Neural progenitor cell (in vitro differentiated cells): Measurements from ENCODE around the gene GPR39.

Source experiments
- EZH2 ChIP-seq: fragments of 200-600 bp; sonication (generic); IDR thresholded peaks from 2 replicates; pipeline ENCODE4 v1.6.1; 2017; ENCODE audit warnings: antibody characterized with exemption, mild to moderate bottlenecking, moderate library complexity
- EZH2phosphoT487 ChIP-seq: fragments of 200-600 bp; sonication (generic); IDR thresholded peaks from 2 replicates; pipeline ENCODE4 v1.6.1; 2017; ENCODE audit warnings: antibody characterized with exemption
- TF ChIP-seq, protein P1 (sequence below): fragments of 200-600 bp; sonication (generic); IDR thresholded peaks from 2 replicates; pipeline ENCODE4 v1.5.1; 2017; ENCODE audit warnings: antibody characterized with exemption, mild to moderate bottlenecking

DNA sequence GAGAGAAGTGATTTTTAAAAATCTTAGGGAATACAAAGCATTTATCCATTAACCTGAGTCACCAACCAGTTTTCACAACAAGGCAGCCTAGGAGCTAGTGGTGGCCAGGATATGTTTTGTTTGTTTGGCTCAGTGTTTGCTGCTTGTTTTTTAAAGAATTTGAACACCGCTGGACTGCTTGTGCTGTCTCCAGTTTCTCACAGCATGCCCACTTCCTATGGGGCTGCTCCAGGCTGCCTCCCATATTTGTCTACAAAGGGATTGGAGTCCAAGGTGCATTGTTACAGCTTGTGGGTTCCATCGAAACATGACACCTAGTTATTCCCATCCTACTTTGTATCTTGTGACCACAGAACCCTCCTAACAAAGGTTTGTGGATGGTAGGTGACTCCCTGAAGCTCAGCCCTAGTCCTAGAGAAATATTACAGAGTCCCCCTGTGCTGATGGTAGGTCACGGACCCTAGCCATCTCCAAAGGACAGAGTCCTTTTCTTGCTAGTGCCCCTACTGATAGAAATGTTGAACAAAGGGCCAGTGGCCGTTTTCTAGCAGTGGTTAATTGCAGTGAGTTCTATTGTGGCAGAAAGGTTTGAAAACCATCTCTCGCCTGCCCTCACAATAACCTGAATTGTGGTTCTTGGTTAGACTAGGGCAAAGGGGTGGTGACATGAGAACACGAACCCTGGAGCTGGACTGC, 23.2 kb downstream of the GPR39 start:
- TF ChIP-seq, protein P1, sequence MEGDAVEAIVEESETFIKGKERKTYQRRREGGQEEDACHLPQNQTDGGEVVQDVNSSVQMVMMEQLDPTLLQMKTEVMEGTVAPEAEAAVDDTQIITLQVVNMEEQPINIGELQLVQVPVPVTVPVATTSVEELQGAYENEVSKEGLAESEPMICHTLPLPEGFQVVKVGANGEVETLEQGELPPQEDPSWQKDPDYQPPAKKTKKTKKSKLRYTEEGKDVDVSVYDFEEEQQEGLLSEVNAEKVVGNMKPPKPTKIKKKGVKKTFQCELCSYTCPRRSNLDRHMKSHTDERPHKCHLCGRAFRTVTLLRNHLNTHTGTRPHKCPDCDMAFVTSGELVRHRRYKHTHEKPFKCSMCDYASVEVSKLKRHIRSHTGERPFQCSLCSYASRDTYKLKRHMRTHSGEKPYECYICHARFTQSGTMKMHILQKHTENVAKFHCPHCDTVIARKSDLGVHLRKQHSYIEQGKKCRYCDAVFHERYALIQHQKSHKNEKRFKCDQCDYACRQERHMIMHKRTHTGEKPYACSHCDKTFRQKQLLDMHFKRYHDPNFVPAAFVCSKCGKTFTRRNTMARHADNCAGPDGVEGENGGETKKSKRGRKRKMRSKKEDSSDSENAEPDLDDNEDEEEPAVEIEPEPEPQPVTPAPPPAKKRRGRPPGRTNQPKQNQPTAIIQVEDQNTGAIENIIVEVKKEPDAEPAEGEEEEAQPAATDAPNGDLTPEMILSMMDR, result no peak
- TF ChIP-seq EZH2, result no peak
- TF ChIP-seq EZH2phosphoT487, result no peak
